B cell (primary cell): ENCODE measurements around the gene TMEM140. TPM values are rescaled to one million over a fixed set of nuclear protein-coding genes. Genes with fewer than 3 reads are reported as not detected.
"Not testable (repeated sequence)": the region's sequence is repeated elsewhere in the genome, so short reads cannot be mapped to it uniquely, and the experiment has no call there.

Experiments
- ATAC-seq: fragments of 200-7000 bp; cut with Tn5 transposase; one replicate; pipeline ENCODE4 v1.10.0; 2021; ENCODE audit warnings: low read depth, mild to moderate bottlenecking, moderate number of reproducible peaks, moderate library complexity
- CTCF ChIA-PET: fragments of 350-600 bp; sonication (Branson Sonifier 250); formaldehyde crosslinking; loops from one replicate; lab custom pipeline; 2021; ENCODE audit warnings: antibody characterized with exemption, inconsistent platforms; lab: Charles Lee
- POLR2A ChIA-PET: fragments of 350-600 bp; sonication (Branson Sonifier 250); formaldehyde crosslinking; loops from one replicate; lab custom pipeline; 2021; ENCODE audit warnings: antibody characterized with exemption; lab: Charles Lee
- DNase-seq: peaks from one replicate; pipeline ENCODE4 v3.0.0; 2013
- H2AFZ ChIP-seq: 2 replicates; pipeline ENCODE4 v1.6.1; 2012; ENCODE audit warnings: mild to moderate bottlenecking, low read depth, low read length; ENCODE audit not compliant: insufficient read depth, poor library complexity, severe bottlenecking
- H3K27ac ChIP-seq, 2 donors: 1 replicate in 1 of 2; 2 replicates in 1 of 2; pipeline ENCODE4 v1.5.1; 2012 to 2013; ENCODE audit warnings: low read length in 2 of 2, mild to moderate bottlenecking in 2 of 2, moderate library complexity in 1 of 2
- H3K27me3 ChIP-seq, 4 experiments: fragments of 200-600 bp in 1 of 4; sonication (generic) in 1 of 4; replicated peaks in 1 of 4; 1 replicate in 2 of 4; 2 replicates in 2 of 4; pipeline versions ENCODE4 v1.6.1 to v1.7.0; 2013 to 2016; ENCODE audit warnings: low read length in 3 of 4, mild to moderate bottlenecking in 2 of 4, mixed read lengths in 1 of 4, moderate library complexity in 1 of 4; ENCODE audit not compliant: insufficient read depth in 4 of 4, control insufficient read depth in 3 of 4; ENCODE audit errors: control extremely low read depth in 1 of 4
- H3K36me3 ChIP-seq, 2 experiments: replicated peaks in 1 of 2; 1 replicate in 1 of 2; 2 replicates in 1 of 2; pipeline versions ENCODE4 v1.6.1 to v1.7.1; 2013; ENCODE audit warnings: low read length in 1 of 2; ENCODE audit not compliant: insufficient read depth in 2 of 2, control insufficient read depth in 1 of 2; ENCODE audit errors: control extremely low read depth in 1 of 2, extremely low read depth in 1 of 2
- H3K4me1 ChIP-seq, 2 donors: fragments of 200-600 bp in 1 of 2; sonication (generic) in 1 of 2; 1 replicate in 1 of 2; 2 replicates in 1 of 2; pipeline versions ENCODE4 v1.5.1 to v1.6.1; 2013 to 2017; ENCODE audit warnings: low read length in 2 of 2; ENCODE audit not compliant: control insufficient read depth in 2 of 2, insufficient read depth in 2 of 2
- H3K4me2 ChIP-seq: replicated peaks from 2 replicates; pipeline ENCODE3; 2012; ENCODE audit warnings: mild to moderate bottlenecking, low read depth, low read length; ENCODE audit not compliant: poor library complexity, severe bottlenecking
- H3K4me3 ChIP-seq, 5 experiments: fragments of 200-600 bp in 1 of 5; sonication (generic) in 1 of 5; 1 replicate in 3 of 5; 2 replicates in 2 of 5; pipeline versions ENCODE4 v1.5.1 to v1.7.0; 2011 to 2016; ENCODE audit warnings: low read length in 4 of 5, mild to moderate bottlenecking in 4 of 5, low read depth in 2 of 5, control low read depth in 1 of 5, moderate library complexity in 1 of 5; ENCODE audit not compliant: insufficient read depth in 1 of 5; ENCODE audit errors: control extremely low read depth in 1 of 5, extremely low read depth in 1 of 5
- H3K79me2 ChIP-seq: fragments of 200-600 bp; sonication (generic); one replicate; pipeline ENCODE4 v1.6.0; 2016; ENCODE audit warnings: low read length; ENCODE audit not compliant: control insufficient read depth, insufficient read depth
- H3K9ac ChIP-seq: fragments of 200-600 bp; sonication (generic); 2 replicates; pipeline ENCODE4 v1.6.1; 2017; ENCODE audit warnings: mild to moderate bottlenecking, low read length, moderate library complexity
- H3K9me3 ChIP-seq, 3 donors: one replicate each; pipeline versions ENCODE4 v1.6.1 to v1.7.1; 2013; ENCODE audit warnings: low read length in 2 of 3; ENCODE audit not compliant: control insufficient read depth in 2 of 3, insufficient read depth in 1 of 3; ENCODE audit errors: control extremely low read depth in 1 of 3
- H4K20me1 ChIP-seq: 2 replicates; pipeline ENCODE4 v1.6.0; 2012; ENCODE audit warnings: mild to moderate bottlenecking, low read length; ENCODE audit not compliant: insufficient read depth, control insufficient read depth, poor library complexity, severe bottlenecking
- H3K27ac Mint-ChIP-seq: one replicate; pipeline ENCODE4 v1.8.0; 2021; ENCODE audit warnings: mixed read lengths
- H3K27me3 Mint-ChIP-seq: one replicate; pipeline ENCODE4 v1.8.0; 2021; ENCODE audit warnings: mixed read lengths
- H3K4me1 Mint-ChIP-seq: one replicate; pipeline ENCODE4 v1.8.0; 2021; ENCODE audit warnings: mixed read lengths
- H3K4me3 Mint-ChIP-seq: one replicate; pipeline ENCODE4 v1.8.0; 2021; ENCODE audit warnings: mixed read lengths
- H3K9me3 Mint-ChIP-seq: one replicate; pipeline ENCODE4 v1.8.0; 2022; ENCODE audit warnings: mixed read lengths; ENCODE audit not compliant: insufficient read depth
- WGBS: methylation state at CpG from one replicate; pipeline ENCODE4 v1.1.5; 2013; ENCODE audit warnings: missing lambda C conversion rate; ENCODE audit not compliant: insufficient coverage; 5-methylcytosine and 5-hydroxymethylcytosine counted together
- intact Hi-C: fragments of 100-400 bp; cut with micrococcal nuclease; formaldehyde crosslinking; loops from one replicate; pipeline ENCODE4 v1.10.0; 2022
- polyA plus RNA-seq: library from polyadenylated mRNA; depleted of rRNA; stranded (reverse); fragments of >200 nt; gene quantifications from 2 replicates; pipeline ENCODE4 v1.2.3, GENCODE V29; 2012
- total RNA-seq, 2 donors: library from RNA; stranded (reverse); fragments of 120-200 nt in 1 of 2; gene quantifications; 1 replicate in 1 of 2; 2 replicates in 1 of 2; pipeline versions ENCODE4 v1.2.3 to v1.2.4, GENCODE V29; 2013 to 2022
- TF ChIP-seq, protein P1 (sequence below): fragments of 200-600 bp; IDR thresholded peaks from one replicate; pipeline ENCODE4 v1.8.0; 2022; ENCODE audit warnings: antibody characterized with exemption, mild to moderate bottlenecking

TMEM140 gene
- total and polyA plus RNA-seq, 2 donors (not counting 1 experiment from before 2014, with no cell fraction given): 3.8 to 79.1 TPM

DNA sequence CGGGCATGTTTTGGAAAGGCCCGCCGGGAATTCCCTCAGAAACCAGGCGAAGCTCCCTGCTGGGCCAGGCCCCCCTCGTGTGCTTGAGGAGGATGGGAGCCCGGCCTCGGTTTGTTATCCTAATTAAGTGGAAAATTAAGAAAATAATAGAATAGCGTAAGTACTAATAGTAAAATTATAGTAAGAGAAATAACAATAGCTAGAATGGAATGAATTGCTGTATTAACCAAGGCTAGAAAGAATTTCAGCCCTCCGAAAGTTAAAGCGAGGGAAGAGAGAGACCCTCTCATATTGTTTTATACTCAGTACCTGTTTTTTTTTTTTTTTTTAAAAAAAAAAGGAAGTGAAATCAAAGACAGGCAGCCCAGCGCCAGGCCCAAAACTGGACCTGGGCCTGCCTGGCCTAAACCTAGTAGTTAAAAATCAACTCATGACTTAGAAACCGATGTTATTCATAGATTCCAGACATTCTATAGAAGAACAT, 23.2 kb downstream of the TMEM140 start:
- peak overlapping the region; percentile 96 to 97 for H3K27ac ChIP-seq
- TF ChIP-seq, protein P1, sequence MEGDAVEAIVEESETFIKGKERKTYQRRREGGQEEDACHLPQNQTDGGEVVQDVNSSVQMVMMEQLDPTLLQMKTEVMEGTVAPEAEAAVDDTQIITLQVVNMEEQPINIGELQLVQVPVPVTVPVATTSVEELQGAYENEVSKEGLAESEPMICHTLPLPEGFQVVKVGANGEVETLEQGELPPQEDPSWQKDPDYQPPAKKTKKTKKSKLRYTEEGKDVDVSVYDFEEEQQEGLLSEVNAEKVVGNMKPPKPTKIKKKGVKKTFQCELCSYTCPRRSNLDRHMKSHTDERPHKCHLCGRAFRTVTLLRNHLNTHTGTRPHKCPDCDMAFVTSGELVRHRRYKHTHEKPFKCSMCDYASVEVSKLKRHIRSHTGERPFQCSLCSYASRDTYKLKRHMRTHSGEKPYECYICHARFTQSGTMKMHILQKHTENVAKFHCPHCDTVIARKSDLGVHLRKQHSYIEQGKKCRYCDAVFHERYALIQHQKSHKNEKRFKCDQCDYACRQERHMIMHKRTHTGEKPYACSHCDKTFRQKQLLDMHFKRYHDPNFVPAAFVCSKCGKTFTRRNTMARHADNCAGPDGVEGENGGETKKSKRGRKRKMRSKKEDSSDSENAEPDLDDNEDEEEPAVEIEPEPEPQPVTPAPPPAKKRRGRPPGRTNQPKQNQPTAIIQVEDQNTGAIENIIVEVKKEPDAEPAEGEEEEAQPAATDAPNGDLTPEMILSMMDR: peak; percentile 38
- peak overlapping the region; percentile 79 for H2AFZ ChIP-seq
- peak overlapping the region; percentile 81 for H3K4me2 ChIP-seq
- H3K9me3 ChIP-seq, H4K20me1 ChIP-seq, H3K27me3 ChIP-seq, H3K9me3 Mint-ChIP-seq, DNase-seq, H3K27me3 Mint-ChIP-seq: not testable (repeated sequence)
- peak; percentile 24 for ATAC-seq
- Mint-ChIP-seq H3K27ac (peak overlapping the region; percentile 93), H3K4me1 (peaks cover 57% of the 10 kb centered on the region), H3K4me3 (peak overlapping the region; percentile 87)
- POLR2A ChIA-PET: interaction anchor here (0.7 to 3.8 kb wide), 12 partner anchors 7 to 525 kb away, joined by 3 to 38 read pairs (median 8); partner anchors contain the start of genes AGBL3, BPGM, TMEM140 and WDR91
- H3K4me3 ChIP-seq: peak overlapping the region; percentile 72 to 93 (median 83)
- H3K4me1 ChIP-seq: peaks cover 22 to 42% of the 10 kb centered on the region in 2 donors
- intact Hi-C loops: loop anchor here (1.0 to 5.0 kb wide), 7 partner anchors 10 to 712 kb away; partner anchors contain the start of genes AGBL3, AKR1B1, BPGM and TMEM140
- CTCF ChIA-PET: interaction anchor here (0.6 to 8.1 kb wide), 18 partner anchors 8 to 738 kb away, joined by 3 to 80 read pairs (median 6); partner anchors contain the start of genes AGBL3 and TMEM140
- H3K36me3 ChIP-seq: peaks cover 0 to 27% of the 10 kb centered on the region in 2 experiments
- WGBS: 0% methylated on average over 4 of the region's 12 CpGs
- peak overlapping the region; percentile 89 for H3K9ac ChIP-seq
- peaks cover 12% of the 10 kb centered on the region for H3K79me2 ChIP-seq

DNA sequence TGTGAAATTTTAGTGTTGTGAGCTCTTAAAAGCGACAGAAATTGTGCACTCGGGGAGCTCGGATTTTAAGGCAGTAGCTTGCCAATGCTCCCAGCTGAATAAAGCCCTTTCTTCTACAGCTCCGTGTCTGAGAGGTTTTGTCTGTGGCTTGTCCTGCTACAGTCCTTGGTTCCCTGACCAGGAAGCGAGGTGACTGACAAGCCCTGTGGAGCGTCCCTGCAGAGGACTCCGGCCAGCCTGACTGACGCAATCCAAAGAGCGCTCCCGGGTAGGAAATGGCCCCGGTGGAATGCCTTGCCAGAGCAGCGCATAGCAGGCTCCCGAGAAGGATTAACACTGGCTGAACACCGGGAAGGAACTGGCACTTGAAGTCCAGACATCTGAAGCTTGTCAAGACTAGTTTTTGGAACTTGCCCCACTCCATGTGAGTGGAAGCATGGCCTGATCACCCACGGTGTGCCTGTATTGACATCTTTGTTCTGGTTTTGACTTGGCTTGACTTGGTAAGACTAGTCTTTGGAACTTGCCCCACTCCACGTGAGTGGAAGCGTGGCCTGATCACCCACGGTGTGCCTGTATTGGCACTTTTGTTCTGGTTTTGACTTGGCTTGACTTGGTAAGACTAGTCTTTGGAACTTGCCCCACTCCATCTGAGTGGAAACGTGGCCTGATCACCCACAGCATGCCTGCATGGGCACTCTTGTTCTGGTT, 23.9 kb downstream of the TMEM140 start:
- H3K9ac ChIP-seq: peak overlapping the region; percentile 4

DNA sequence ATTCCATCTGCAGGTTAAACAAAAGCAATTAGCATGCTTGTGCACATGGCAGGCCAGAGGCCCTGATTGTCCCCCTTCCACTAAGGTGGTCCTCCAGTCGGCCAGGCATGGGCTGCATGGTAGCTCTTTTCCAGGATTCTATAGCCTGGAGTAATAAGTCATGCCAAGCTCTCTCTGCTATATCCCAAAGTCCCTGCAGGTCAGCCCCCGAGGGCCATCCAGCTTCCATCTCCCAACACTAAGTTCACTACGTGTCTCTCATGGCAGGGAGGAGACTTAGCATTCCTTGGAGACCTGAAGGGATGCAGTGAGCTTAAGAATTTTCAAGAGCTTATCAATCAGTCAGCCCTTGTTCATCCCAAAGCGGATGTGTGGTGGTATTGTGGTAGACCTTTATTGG, 26.0 kb downstream of the TMEM140 start:
- CTCF ChIA-PET: interaction anchor here (1.2 to 4.0 kb wide), 2 partner anchors 188 to 741 kb away, joined by 3 to 12 read pairs; partner anchors contain the start of gene AGBL3
- H3K4me2 ChIP-seq: not testable (repeated sequence)

More for the DNA sequence above, 23.9 kb downstream of the TMEM140 start:
- not testable (repeated sequence) for H3K9me3 Mint-ChIP-seq, H4K20me1 ChIP-seq, H3K9me3 ChIP-seq, ATAC-seq, H3K4me3 ChIP-seq, H3K27me3 ChIP-seq, H3K27me3 Mint-ChIP-seq
- DNase-seq: peak; percentile 39
- Mint-ChIP-seq H3K4me1 (peaks cover 50% of the 10 kb centered on the region), H3K4me3 (peak overlapping the region; percentile 87), H3K27ac (peak overlapping the region; percentile 93)
- H3K79me2 ChIP-seq: peaks cover 12% of the 10 kb centered on the region
- H3K36me3 ChIP-seq: peaks cover 0 to 20% of the 10 kb centered on the region in 2 experiments
- intact Hi-C loops: loop anchor here (2.0 to 5.0 kb wide), 2 partner anchors 539 to 713 kb away; partner anchors contain the start of gene AKR1B1
- ChIA-PET POLR2A (interaction anchor here (0.7 to 3.8 kb wide), 7 partner anchors 20 to 526 kb away, joined by 3 to 38 read pairs (median 9); partner anchors contain the start of genes AGBL3, BPGM, TMEM140 and WDR91), CTCF (interaction anchor here (0.7 to 8.1 kb wide), 15 partner anchors 9 to 739 kb away, joined by 3 to 80 read pairs (median 6); partner anchors contain the start of genes AGBL3 and TMEM140)
- H3K4me2 ChIP-seq: peak overlapping the region; percentile 81
- peaks cover 22 to 42% of the 10 kb centered on the region in 2 donors for H3K4me1 ChIP-seq
- H3K27ac ChIP-seq: peak overlapping the region; percentile 96 to 97
- H2AFZ ChIP-seq: peak overlapping the region; percentile 79
- 83% methylated on average over 16 of the region's 19 CpGs for WGBS

More for the DNA sequence above, 26.0 kb downstream of the TMEM140 start:
- DNase-seq, H3K4me3 ChIP-seq, H3K27me3 Mint-ChIP-seq, H2AFZ ChIP-seq, H3K9me3 Mint-ChIP-seq, H3K9ac ChIP-seq, H3K36me3 ChIP-seq, H3K27ac ChIP-seq, ATAC-seq, POLR2A ChIA-PET, H3K9me3 ChIP-seq, H3K27me3 ChIP-seq, H3K27ac Mint-ChIP-seq, H4K20me1 ChIP-seq, H3K4me3 Mint-ChIP-seq, H3K79me2 ChIP-seq: not testable (repeated sequence)
- 100% methylated on average over 1 of the region's 4 CpGs for WGBS
- intact Hi-C loops: loop anchor here (5.0 kb wide), 1 partner anchor 542 kb away; no protein-coding TSS in a partner anchor
- H3K4me1 ChIP-seq: peaks cover 17 to 25% of the 10 kb centered on the region in 2 donors
- H3K4me1 Mint-ChIP-seq: peaks cover 29% of the 10 kb centered on the region
